Stimulated activated CD8-positive, alpha-beta memory T cell treated with anti-CD3 and anti-CD28 coated beads, Interleukin-2, amount 100 ng/mL, for 1 hour (primary cell): ENCODE data around the gene ATIC.

ENCODE experiments used
- DNase-seq, 2 donors: peaks; one replicate each; pipeline ENCODE4 v3.0.0-alpha.2; 2020; ENCODE audit warnings: low read depth in 2 of 2

The ATIC gene

GRCh38 chr2:215376103-215376780 is 64.4 kb downstream of the ATIC start:
- DNase-seq, result no peak

GRCh38 chr2:215377283-215377682 is 65.4 kb downstream of the ATIC start:
- no peak for DNase-seq

- no peak for DNase-seq
These were observed 66.2 kb downstream of the ATIC start for GRCh38 chr2:215378045-215378444.

- DNase-seq, result no peak
These were observed 67.2 kb downstream of the ATIC start for GRCh38 chr2:215379039-215379438.

- DNase-seq, result no peak
These were observed 68.1 kb downstream of the ATIC start for GRCh38 chr2:215379948-215380347.

GRCh38 chr2:215380699-215381098 is 68.8 kb downstream of the ATIC start:
- no peak for DNase-seq

GRCh38 chr2:215382011-215382410 is 70.2 kb downstream of the ATIC start:
- DNase-seq, result no peak

- DNase-seq, result no peak
These were observed 70.6 kb downstream of the ATIC start for GRCh38 chr2:215382480-215382879.

- no peak for DNase-seq
These were observed 71.9 kb downstream of the ATIC start for GRCh38 chr2:215383652-215384279.

- no peak for DNase-seq
These were observed 72.9 kb downstream of the ATIC start for GRCh38 chr2:215384710-215385109.

GRCh38 chr2:215386566-215386965 is 74.7 kb downstream of the ATIC start:
- no peak for DNase-seq

GRCh38 chr2:215388002-215388728 is 76.3 kb downstream of the ATIC start:
- DNase-seq, result no peak

GRCh38 chr2:215390550-215390913 is 78.7 kb downstream of the ATIC start:
- DNase-seq, result no peak

GRCh38 chr2:215391531-215391930 is 79.7 kb downstream of the ATIC start:
- no peak for DNase-seq

GRCh38 chr2:215392164-215392563 is 80.3 kb downstream of the ATIC start:
- no peak for DNase-seq

GRCh38 chr2:215392687-215393270 is 80.9 kb downstream of the ATIC start:
- DNase-seq, result no peak

GRCh38 chr2:215394102-215394805 is 82.4 kb downstream of the ATIC start:
- no peak for DNase-seq

GRCh38 chr2:215395687-215396460 is 84.0 kb downstream of the ATIC start:
- no peak for DNase-seq

GRCh38 chr2:215396595-215397313 is 84.9 kb downstream of the ATIC start:
- DNase-seq, result no peak

GRCh38 chr2:215397632-215398341 is 85.9 kb downstream of the ATIC start:
- DNase-seq, result no peak
